WTC11 (cell line): ENCODE results near the gene DBH. TPM values are rescaled to one million over a fixed set of nuclear protein-coding genes. Genes with fewer than 3 reads are reported as not detected.
A peak's percentile ranks its signal among the peaks of the same experiment; 100 is the strongest.

Experiments used
- ATAC-seq: fragments of 200-7000 bp; cut with Tn5 transposase; 2 replicates; pipeline ENCODE4 v1.10.0; 2021; ENCODE audit warnings: mild to moderate bottlenecking, moderate library complexity
- CTCF ChIA-PET: fragments of 300-600 bp; sonication (Branson Sonifier 250); formaldehyde crosslinking; loops from one replicate; lab custom pipeline; 2021; ENCODE audit warnings: antibody characterized with exemption; lab: Charles Lee
- POLR2A ChIA-PET: fragments of 350-600 bp; sonication (Branson Sonifier 250); formaldehyde crosslinking; loops from one replicate; lab custom pipeline; 2021; ENCODE audit warnings: antibody characterized with exemption; lab: Charles Lee
- DNase-seq: peaks from one replicate; pipeline ENCODE4 v3.0.0; 2021; ENCODE audit warnings: low spot score
- H3K27ac Mint-ChIP-seq: 2 replicates; pipeline ENCODE4 v1.8.0; 2021; ENCODE audit warnings: mixed read lengths
- H3K27me3 Mint-ChIP-seq: 2 replicates; pipeline ENCODE4 v1.8.0; 2021; ENCODE audit warnings: low read depth, mild to moderate bottlenecking, moderate library complexity, mixed read lengths
- H3K36me3 Mint-ChIP-seq: 2 replicates; pipeline ENCODE4 v1.8.0; 2021; ENCODE audit warnings: mixed read lengths
- H3K4me1 Mint-ChIP-seq: 2 replicates; pipeline ENCODE4 v1.8.0; 2022; ENCODE audit warnings: mixed read lengths
- H3K4me3 Mint-ChIP-seq: 2 replicates; pipeline ENCODE4 v1.8.0; 2021; ENCODE audit warnings: mild to moderate bottlenecking, moderate library complexity, mixed read lengths
- H3K9me3 Mint-ChIP-seq: 2 replicates; pipeline ENCODE4 v1.8.0; 2021; ENCODE audit warnings: mixed read lengths
- CREM ChIP-seq: sonication (generic); formaldehyde crosslinking; IDR thresholded peaks from 2 replicates; pipeline ENCODE4 v1.8.1; 2022; ENCODE audit warnings: mild to moderate bottlenecking, missing genetic modification reagents, moderate library complexity
- FOXK1 ChIP-seq: sonication (generic); formaldehyde crosslinking; IDR thresholded peaks from 2 replicates; pipeline ENCODE4 v1.8.0; 2022; ENCODE audit warnings: mild to moderate bottlenecking, moderate library complexity, missing genetic modification reagents
- NFE2L1 ChIP-seq: sonication (generic); formaldehyde crosslinking; IDR thresholded peaks from 2 replicates; pipeline ENCODE4 v1.8.1; 2023; ENCODE audit warnings: missing genetic modification reagents
- OVOL2 ChIP-seq: fragments of 250-450 bp; sonication (Bioruptor Pico); IDR thresholded peaks from 2 replicates; pipeline ENCODE4 v1.9.0; 2021; ENCODE audit warnings: mild to moderate bottlenecking, borderline replicate concordance
- PRRX2 ChIP-seq: fragments of 250-450 bp; sonication (Bioruptor Pico); IDR thresholded peaks from 2 replicates; pipeline ENCODE4 v1.8.0; 2021; ENCODE audit warnings: mild to moderate bottlenecking
- SOX15 ChIP-seq: fragments of 250-450 bp; sonication (Bioruptor Pico); IDR thresholded peaks from 2 replicates; pipeline ENCODE4 v1.9.0; 2021; ENCODE audit warnings: mild to moderate bottlenecking
- ZNF317 ChIP-seq: sonication (generic); formaldehyde crosslinking; IDR thresholded peaks from 2 replicates; pipeline ENCODE4 v1.8.1; 2023; ENCODE audit warnings: low read depth, mild to moderate bottlenecking, moderate library complexity, missing genetic modification reagents, borderline replicate concordance
- total RNA-seq: library from RNA; stranded (reverse); gene quantifications from 3 replicates; pipeline ENCODE4 v1.2.3, GENCODE V29; 2021
- TF ChIP-seq, protein P1 (sequence below): sonication (generic); formaldehyde crosslinking; IDR thresholded peaks from 2 replicates; pipeline ENCODE4 v1.8.1; 2022; ENCODE audit warnings: mild to moderate bottlenecking, missing genetic modification reagents, moderate library complexity, borderline replicate concordance
- TF ChIP-seq, protein P2 (sequence below): sonication (generic); formaldehyde crosslinking; conservative IDR thresholded peaks from 2 replicates; pipeline ENCODE4 v1.8.1; 2023; ENCODE audit warnings: mild to moderate bottlenecking, low read depth, missing genetic modification reagents, moderate library complexity
- TF ChIP-seq, protein P3 (sequence below): fragments of 250-450 bp; sonication (Bioruptor Pico); IDR thresholded peaks from 2 replicates; pipeline ENCODE4 v1.9.0; 2021; ENCODE audit warnings: mild to moderate bottlenecking
- TF ChIP-seq, protein P4 (sequence below): sonication (generic); formaldehyde crosslinking; IDR thresholded peaks from 2 replicates; pipeline ENCODE4 v1.8.1; 2022; ENCODE audit warnings: mild to moderate bottlenecking, moderate library complexity, missing genetic modification reagents
- TF ChIP-seq, protein P5 (sequence below): fragments of 250-450 bp; sonication (Bioruptor Pico); IDR thresholded peaks from 2 replicates; pipeline ENCODE4 v1.9.0; 2021; ENCODE audit warnings: moderate library complexity, mild to moderate bottlenecking, inconsistent platforms, borderline replicate concordance
- TF ChIP-seq, protein P6 (sequence below): fragments of 200-600 bp; IDR thresholded peaks from 2 replicates; pipeline ENCODE4 v1.8.0; 2022; ENCODE audit warnings: antibody characterized with exemption
- TF ChIP-seq, protein P7 (sequence below): sonication (generic); formaldehyde crosslinking; IDR thresholded peaks from 2 replicates; pipeline ENCODE4 v1.8.1; 2023; ENCODE audit warnings: mild to moderate bottlenecking, missing genetic modification reagents

DBH gene
- total RNA-seq, 1 experiment from 2014 or later: 0.24 TPM

DNA sequence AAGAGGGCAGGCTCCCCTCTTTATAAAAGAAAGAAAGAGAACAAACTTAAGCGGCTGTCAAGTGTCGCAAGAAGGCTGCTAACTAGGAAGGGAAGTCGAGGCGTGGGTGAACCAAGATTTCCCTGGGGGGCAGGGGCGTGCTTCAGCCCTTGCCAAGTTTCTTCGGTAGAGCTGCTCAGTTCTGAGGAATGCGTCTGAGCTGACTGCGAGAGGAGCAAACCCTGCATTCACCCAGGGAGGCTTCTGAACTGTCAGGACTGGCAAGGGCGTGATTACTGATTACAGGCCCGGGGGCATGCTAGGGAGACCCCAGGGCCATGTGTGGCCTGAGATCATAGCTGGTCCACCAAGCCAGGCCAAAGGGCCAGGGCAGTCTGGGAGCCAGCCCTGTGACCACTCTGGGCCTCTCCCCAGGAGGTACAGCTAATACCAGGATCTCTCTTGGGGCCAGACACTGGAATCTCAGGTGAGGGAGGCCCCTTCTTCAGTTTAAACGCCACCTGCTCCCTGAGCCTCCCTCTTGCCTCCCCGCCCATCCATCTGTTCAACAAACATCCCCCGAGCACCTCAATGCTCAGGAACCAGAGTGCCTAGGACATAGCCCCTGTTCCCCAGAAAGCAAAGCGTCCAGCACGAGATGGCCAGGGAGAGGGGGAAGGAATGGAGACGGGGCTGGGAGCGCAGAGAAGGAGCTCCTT, 71.1 kb downstream of the DBH start:
- ChIA-PET CTCF (interaction anchor here (1.2 kb wide), 1 partner anchor 73 kb away, joined by 3 read pairs; no protein-coding TSS in a partner anchor), POLR2A (no interaction called here)
- no peak for TF ChIP-seq PRRX2 (CRISPR knock-in tag)
- TF ChIP-seq, protein P1, sequence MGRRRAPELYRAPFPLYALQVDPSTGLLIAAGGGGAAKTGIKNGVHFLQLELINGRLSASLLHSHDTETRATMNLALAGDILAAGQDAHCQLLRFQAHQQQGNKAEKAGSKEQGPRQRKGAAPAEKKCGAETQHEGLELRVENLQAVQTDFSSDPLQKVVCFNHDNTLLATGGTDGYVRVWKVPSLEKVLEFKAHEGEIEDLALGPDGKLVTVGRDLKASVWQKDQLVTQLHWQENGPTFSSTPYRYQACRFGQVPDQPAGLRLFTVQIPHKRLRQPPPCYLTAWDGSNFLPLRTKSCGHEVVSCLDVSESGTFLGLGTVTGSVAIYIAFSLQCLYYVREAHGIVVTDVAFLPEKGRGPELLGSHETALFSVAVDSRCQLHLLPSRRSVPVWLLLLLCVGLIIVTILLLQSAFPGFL: no peak
- TF ChIP-seq, protein P2, sequence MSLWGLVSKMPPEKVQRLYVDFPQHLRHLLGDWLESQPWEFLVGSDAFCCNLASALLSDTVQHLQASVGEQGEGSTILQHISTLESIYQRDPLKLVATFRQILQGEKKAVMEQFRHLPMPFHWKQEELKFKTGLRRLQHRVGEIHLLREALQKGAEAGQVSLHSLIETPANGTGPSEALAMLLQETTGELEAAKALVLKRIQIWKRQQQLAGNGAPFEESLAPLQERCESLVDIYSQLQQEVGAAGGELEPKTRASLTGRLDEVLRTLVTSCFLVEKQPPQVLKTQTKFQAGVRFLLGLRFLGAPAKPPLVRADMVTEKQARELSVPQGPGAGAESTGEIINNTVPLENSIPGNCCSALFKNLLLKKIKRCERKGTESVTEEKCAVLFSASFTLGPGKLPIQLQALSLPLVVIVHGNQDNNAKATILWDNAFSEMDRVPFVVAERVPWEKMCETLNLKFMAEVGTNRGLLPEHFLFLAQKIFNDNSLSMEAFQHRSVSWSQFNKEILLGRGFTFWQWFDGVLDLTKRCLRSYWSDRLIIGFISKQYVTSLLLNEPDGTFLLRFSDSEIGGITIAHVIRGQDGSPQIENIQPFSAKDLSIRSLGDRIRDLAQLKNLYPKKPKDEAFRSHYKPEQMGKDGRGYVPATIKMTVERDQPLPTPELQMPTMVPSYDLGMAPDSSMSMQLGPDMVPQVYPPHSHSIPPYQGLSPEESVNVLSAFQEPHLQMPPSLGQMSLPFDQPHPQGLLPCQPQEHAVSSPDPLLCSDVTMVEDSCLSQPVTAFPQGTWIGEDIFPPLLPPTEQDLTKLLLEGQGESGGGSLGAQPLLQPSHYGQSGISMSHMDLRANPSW (CRISPR knock-in tag): no peak
- TF ChIP-seq, protein P3, sequence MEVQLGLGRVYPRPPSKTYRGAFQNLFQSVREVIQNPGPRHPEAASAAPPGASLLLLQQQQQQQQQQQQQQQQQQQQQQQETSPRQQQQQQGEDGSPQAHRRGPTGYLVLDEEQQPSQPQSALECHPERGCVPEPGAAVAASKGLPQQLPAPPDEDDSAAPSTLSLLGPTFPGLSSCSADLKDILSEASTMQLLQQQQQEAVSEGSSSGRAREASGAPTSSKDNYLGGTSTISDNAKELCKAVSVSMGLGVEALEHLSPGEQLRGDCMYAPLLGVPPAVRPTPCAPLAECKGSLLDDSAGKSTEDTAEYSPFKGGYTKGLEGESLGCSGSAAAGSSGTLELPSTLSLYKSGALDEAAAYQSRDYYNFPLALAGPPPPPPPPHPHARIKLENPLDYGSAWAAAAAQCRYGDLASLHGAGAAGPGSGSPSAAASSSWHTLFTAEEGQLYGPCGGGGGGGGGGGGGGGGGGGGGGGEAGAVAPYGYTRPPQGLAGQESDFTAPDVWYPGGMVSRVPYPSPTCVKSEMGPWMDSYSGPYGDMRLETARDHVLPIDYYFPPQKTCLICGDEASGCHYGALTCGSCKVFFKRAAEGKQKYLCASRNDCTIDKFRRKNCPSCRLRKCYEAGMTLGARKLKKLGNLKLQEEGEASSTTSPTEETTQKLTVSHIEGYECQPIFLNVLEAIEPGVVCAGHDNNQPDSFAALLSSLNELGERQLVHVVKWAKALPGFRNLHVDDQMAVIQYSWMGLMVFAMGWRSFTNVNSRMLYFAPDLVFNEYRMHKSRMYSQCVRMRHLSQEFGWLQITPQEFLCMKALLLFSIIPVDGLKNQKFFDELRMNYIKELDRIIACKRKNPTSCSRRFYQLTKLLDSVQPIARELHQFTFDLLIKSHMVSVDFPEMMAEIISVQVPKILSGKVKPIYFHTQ (CRISPR knock-in tag): no peak
- H3K4me1 Mint-ChIP-seq: no peaks in the 10 kb centered on the region
- no peak overlapping the region for H3K4me3 Mint-ChIP-seq
- H3K27me3 Mint-ChIP-seq: no peaks in the 10 kb centered on the region
- H3K9me3 Mint-ChIP-seq: no peaks in the 10 kb centered on the region
- no peak for ATAC-seq
- H3K27ac Mint-ChIP-seq: no peak overlapping the region
- H3K36me3 Mint-ChIP-seq: no peaks in the 10 kb centered on the region
- DNase-seq: peak; percentile 8

DNA sequence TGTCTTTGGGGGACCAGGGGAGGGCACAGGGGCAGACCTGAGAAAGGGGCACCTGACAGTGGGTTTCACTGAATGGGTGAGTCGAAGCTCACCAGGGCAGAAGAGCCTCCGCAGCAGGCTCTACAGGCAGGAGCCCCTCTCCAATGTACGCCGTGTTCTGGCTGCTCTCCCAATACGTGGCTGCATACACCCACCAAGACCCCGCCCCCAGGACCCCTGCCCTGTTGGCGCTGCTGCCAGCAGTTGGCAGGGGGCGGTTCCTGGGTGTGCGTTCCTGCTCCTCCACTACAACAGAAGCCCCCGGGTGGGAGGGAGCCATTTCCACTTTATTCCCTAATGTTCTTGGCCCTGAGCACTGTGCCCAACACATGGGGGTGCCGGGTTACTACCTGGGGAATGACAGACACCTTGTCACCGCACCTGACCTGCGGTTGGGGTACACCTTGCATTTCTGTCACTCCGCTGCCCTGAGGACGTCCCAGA, 71.6 kb downstream of the DBH start:
- Mint-ChIP-seq H3K4me1 (no peaks in the 10 kb centered on the region), H3K36me3 (no peaks in the 10 kb centered on the region), H3K27me3 (no peaks in the 10 kb centered on the region), H3K27ac (no peak overlapping the region), H3K9me3 (no peaks in the 10 kb centered on the region), H3K4me3 (no peak overlapping the region)
- ChIA-PET POLR2A (no interaction called here), CTCF (interaction anchor here (1.2 to 1.9 kb wide), 2 partner anchors 43 to 74 kb away, joined by 3 to 7 read pairs; no protein-coding TSS in a partner anchor)
- no peak for TF ChIP-seq FOXK1 (CRISPR knock-in tag)
- TF ChIP-seq CREM: no peak
- TF ChIP-seq, protein P4, sequence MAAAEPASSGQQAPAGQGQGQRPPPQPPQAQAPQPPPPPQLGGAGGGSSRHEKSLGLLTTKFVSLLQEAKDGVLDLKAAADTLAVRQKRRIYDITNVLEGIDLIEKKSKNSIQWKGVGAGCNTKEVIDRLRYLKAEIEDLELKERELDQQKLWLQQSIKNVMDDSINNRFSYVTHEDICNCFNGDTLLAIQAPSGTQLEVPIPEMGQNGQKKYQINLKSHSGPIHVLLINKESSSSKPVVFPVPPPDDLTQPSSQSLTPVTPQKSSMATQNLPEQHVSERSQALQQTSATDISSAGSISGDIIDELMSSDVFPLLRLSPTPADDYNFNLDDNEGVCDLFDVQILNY: no peak
- TF ChIP-seq, protein P5, sequence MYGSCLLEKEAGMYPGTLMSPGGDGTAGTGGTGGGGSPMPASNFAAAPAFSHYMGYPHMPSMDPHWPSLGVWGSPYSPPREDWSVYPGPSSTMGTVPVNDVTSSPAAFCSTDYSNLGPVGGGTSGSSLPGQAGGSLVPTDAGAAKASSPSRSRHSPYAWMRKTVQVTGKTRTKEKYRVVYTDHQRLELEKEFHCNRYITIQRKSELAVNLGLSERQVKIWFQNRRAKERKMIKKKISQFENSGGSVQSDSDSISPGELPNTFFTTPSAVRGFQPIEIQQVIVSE: no peak
- no peak for TF ChIP-seq ZNF317 (CRISPR knock-in tag)
- TF ChIP-seq, protein P6, sequence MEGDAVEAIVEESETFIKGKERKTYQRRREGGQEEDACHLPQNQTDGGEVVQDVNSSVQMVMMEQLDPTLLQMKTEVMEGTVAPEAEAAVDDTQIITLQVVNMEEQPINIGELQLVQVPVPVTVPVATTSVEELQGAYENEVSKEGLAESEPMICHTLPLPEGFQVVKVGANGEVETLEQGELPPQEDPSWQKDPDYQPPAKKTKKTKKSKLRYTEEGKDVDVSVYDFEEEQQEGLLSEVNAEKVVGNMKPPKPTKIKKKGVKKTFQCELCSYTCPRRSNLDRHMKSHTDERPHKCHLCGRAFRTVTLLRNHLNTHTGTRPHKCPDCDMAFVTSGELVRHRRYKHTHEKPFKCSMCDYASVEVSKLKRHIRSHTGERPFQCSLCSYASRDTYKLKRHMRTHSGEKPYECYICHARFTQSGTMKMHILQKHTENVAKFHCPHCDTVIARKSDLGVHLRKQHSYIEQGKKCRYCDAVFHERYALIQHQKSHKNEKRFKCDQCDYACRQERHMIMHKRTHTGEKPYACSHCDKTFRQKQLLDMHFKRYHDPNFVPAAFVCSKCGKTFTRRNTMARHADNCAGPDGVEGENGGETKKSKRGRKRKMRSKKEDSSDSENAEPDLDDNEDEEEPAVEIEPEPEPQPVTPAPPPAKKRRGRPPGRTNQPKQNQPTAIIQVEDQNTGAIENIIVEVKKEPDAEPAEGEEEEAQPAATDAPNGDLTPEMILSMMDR: no peak
- TF ChIP-seq, protein P7, sequence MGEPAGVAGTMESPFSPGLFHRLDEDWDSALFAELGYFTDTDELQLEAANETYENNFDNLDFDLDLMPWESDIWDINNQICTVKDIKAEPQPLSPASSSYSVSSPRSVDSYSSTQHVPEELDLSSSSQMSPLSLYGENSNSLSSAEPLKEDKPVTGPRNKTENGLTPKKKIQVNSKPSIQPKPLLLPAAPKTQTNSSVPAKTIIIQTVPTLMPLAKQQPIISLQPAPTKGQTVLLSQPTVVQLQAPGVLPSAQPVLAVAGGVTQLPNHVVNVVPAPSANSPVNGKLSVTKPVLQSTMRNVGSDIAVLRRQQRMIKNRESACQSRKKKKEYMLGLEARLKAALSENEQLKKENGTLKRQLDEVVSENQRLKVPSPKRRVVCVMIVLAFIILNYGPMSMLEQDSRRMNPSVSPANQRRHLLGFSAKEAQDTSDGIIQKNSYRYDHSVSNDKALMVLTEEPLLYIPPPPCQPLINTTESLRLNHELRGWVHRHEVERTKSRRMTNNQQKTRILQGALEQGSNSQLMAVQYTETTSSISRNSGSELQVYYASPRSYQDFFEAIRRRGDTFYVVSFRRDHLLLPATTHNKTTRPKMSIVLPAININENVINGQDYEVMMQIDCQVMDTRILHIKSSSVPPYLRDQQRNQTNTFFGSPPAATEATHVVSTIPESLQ (CRISPR knock-in tag): no peak
- no peak for TF ChIP-seq NFE2L1 (CRISPR knock-in tag)
- TF ChIP-seq SOX15 (CRISPR knock-in tag): no peak
- TF ChIP-seq OVOL2 (CRISPR knock-in tag): no peak
- DNase-seq (peak; percentile 10), ATAC-seq (no peak)
